Anterior cingulate cortex (tissue), 58 donors: ENCODE results near the gene SMTNL2.

Experiments used
- DNase-seq, 58 donors: peaks; one replicate each; lab custom pipeline; 2025; lab: John Stamatoyannopoulos, UW

SMTNL2 gene

DNA sequence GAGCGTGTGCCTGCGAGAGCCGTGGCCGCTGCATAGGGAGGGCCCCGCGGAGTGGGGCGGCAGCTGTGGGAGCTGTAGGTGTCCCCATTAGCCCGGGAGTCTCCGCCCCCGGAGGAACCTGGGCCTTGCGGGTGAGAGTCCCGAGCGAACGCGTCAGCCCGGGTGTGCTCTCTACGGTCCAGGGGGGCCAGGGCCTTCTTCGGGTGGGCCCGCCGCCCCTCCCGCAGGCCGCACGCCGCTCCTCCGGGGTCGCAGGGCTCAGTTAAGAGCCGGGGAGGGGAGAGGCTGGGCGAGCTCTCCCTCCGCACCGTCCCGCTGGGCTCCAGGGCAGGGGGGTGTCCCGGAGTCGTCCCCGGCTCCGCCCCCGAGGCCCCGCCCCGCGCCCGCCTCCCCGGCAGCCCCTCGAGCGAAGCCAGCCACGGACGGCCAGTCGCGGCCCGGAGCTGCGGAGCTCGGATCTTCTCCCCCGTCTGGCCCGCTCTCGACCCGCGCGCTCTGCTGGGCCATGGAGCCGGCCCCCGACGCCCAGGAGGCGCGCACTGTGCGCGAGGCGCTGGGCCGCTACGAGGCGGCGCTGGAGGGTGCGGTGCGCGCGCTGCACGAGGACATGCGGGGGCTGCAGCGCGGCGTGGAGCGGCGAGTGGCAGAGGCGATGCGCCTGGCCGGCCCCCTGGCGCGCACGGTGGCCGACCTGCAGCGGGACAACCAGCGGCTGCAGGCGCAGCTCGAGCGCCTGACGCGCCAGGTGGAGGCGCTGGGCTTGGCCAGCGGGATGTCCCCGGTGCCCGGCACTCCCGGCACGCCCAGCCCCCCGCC is at the start of gene SMTNL2:
SMTNL2 (plus strand) TSS at position 429 of the 816 bp plus-strand sequence; CDS start at position 506, 77 bp downstream.
- no peak for DNase-seq

DNA sequence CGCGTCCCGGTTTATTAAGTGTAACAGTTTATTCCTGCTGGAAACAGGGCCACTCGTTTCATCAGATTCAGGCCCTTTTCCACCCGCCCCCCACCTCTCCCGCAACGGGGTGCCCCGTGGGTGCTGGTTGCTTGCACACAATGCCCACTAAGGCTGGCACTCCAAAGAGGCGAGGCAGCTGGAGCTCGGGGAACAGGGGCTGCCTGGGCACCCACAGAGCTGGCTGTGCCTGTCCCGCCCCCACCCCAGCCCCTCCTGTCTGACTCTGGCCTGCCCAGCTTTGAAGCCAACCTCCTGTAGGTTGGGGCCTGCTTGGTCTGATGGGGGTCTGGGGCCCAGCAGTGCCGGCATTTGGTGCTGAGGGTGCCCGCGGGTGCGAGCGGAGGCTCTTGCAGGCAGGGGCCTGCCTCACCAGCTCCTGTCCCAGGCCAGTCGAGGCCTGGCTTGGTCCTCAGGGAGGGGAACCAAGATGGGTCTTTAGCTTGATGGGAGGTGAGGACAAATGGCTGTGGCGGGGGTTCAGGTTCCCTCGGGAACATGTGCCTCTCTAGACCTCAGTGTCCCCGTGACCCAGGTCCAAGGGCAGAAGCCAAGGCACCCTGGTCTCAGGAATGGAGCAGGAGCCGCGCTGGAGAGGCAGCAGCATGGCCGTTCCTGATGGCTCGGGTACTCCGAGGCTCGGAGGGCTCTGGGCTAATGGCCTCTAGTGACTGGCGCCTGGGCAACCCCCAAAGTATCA is 49.2 kb upstream of the SMTNL2 start:
- DNase-seq, result peak in 18 of 58 donors; percentile 8 to 71 (median 50)

DNA sequence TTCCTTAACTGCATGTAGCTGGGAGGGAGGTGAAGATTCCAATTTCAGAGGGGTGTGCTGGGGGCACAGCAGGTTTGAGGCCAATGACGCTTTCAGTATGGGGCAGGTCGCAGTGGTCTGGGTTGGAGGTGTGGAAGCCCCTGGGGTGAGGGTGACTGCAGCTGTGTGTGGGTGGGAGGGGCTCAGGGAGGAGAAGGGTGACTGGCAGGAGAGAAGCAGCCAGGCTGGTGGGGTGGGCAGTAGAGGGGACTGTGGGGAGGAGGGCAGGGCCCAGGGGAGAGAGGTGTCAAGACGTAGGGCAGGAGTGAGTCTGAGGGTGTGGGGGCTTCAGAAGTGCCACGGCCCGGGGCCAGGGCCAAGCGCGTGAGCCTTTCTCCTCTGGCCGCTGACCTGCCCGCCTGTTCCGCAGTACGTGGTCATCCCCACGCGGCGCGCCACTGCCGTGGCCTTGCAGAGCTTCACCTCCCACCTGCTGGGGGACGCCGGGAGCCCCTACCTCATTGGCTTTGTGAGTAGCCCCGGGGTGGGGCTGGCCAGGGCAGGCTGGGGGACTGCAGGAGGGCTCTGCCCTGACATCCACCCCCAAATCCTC is 48.6 kb upstream of the SMTNL2 start:
- DNase-seq, result no peak

DNA sequence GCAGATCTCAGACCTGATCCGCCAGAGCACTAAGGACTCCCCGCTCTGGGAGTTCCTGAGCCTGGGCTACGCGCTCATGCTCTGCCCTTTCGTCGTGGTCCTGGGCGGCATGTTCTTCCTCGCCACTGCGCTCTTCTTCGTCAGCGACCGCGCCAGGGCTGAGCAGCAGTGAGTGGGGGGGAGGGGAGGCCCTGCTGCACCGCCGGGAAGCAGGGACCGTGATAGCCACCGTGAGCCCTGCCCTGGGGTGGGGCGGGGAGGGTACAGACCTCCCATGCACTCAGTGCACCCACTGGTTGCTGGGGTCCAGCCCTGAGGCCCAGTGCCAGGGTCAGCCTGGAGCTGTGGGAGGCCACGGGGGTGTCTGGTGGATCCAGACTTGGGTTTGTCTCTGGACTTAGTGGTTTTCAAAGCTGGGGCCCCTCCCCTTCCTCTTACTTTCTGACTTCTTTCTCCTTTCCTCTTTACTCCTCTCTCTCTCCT is 48.0 kb upstream of the SMTNL2 start:
- DNase-seq, result peak in 12 of 58 donors; percentile 21 to 66 (median 35)

DNA sequence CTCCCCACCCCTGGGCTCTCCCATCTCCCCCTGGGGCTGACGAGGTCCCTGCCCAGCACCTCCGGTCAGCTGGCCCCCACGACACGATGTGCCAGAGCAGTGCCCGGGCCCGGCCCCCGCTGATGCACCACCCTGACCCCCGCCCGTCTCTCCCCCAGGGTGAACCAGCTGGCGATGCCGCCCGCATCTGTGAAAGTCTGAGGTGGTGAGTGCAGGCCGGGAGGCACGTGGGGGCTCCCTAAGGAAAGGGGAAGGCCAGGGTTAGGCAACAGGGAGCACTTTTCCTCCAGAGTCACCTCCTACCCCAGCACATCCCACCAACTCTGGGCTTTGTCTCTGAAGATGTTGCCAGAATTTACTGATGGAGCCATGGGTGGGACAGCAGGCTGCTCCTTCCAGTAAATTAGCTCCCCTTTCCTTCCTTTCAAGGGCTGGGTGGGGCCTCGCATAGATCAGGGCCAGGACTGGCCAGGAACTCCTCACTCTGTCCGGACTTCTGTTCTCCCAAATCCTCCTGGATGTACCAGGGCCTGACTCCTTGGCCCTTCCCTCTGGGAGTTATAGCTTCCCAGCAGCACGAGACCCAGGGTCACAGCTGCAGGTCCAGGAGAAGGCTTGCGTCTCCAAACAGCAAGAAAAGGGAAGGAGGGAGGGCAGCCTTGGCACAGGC is 47.5 kb upstream of the SMTNL2 start:
- peak in 8 of 58 donors; percentile 13 to 66 (median 53) for DNase-seq

DNA sequence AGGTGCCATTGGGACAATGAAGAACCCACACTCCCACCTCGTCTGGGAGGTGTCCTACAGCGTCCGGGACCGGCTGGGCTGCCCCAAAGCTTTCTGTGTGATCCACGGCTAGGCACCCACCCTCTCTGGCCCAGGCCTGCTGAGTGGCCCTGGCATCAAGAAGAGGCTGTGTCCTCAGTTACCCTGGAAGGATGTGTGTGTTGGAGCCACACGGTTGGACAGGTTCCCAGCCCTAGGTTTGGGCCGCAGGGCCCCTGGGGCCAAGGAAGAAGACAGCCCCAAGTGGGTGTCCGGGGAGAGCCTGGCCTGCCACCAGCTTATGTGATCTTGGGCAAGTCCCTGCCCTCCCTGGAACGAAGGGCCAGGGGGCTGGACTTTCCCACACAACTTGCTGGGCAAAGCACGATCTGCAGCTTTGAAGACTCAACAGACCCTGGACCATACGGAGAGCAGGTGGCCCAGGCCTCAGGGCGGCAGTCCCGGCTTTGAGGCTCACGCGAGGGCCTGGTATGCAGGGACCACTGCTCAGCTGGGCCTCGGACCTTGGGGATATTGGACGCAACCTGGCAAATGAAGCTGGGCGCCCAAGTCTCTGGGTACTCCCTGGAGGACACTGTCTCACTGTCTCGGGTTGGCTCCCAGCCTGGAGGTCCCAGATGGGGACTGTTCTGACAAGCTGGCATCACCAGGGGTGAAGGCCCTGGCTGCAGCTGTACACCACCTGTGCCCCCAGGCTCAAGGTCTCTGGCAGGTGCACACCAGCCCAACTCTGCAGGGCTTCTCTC is 46.7 kb upstream of the SMTNL2 start:
- peak in 50 of 58 donors; percentile 22 to 88 (median 60) for DNase-seq

DNA sequence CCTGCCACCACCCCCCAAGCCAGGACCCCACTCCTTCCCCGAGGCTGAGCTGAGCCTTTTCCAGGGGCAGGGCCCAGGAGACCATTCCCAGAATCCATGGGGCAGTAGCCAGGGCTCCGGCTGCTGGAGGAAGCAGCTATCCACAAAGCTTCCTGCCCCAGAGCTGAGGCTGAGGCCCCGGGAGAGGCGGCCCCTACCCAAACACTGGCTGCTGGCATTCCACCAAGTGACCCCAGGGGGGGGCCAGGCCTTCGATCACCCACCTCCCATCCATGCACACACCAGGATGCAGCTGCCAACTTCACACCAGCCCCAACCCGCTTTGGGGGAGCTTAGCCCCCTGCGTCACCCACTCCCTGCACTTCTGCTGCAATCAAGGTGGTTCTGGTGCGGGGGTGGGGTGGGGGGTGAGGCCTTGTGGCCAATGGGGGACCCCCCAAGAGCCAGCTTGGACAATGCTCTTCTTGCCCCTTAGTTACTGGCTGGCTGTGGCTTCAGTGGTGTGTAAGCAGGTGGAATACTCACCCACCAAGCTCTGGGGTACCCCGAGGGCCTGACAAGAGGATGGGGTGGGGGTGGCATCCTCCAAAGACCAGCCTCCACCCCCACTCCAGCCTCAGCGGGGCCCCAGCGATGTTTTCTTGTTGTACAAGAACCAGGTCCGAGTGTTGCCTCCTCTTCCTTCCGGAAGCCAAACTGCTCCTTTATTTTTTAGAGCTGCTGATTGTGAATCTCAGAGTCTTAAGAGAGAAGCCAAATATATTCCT is 45.9 kb upstream of the SMTNL2 start:
- no peak for DNase-seq

DNA sequence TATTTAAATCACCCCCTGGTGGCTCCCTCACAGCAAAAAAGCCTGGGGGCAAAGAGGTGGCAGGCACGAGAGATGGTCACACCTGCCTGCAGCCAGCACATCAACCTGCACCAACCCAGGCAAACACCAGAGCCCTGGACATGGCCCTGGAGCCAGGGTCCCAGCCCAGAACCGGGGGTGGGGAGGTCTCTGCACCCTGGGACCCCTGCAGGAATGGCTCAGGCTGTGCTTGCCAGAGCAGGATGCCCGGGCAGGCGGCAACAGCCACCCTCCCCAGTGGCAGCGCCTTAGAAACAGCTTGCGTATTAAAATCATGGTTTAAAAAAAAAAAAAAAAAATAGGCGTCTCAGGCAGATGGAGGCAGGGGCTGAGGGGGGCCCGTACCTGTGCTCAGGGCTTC is 45.3 kb upstream of the SMTNL2 start:
- no peak for DNase-seq

DNA sequence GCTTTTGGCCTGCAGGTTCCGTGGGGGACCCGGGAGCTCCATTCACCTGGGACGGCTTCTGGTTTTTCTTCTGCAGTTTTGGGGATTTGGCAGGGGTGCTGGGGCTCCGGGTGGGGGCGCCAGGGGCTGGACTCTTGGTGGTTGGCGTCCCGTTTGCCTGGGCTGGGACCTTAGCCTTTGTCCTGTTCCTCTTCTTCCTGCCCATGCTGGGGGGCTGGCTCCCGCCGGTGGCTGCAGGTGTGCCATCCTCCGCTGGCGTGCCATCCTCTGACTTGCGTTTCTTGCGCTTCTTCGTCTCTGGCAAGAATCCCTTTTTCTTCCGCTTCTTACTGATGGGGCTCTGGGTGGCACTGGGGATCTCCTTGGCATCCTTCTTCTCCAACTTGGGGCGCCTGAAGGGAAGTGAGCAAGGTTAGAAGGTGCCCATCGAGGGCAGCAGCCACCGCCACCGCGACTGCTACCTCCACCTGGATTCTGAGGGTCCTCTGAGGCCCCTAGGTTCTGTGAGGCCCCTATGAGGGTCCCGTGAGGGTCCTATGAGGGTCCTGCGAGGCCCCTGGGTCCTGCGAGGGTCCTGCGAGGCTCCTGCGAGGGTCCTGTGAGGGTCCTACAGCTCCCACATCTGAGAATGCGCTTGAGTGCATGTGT is 44.6 kb upstream of the SMTNL2 start:
- DNase-seq, result no peak

DNA sequence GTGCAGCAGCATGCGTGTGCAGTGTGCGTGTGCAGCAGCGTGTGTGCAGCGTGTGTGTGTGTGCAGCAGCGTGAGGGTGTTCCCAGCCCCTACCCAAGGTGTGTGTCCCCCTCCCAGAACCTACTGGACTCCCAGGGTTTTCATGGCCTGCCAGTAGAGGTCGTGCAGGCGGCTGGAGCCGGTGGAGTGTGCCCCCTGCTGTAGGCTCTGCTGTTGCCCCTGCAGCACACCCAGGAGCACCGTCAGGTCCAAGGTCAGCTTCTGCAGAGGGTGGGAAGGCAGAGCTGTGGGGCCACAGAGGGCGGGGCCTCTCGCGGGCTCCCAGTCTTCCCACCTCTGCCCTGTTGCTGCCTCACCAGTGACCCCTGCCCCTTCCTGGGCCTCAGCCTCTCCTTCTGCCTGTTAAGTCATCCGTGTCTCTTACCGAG is 44.1 kb upstream of the SMTNL2 start:
- DNase-seq, result peak in 3 of 58 donors; percentile 6 to 22 (median 15)

DNA sequence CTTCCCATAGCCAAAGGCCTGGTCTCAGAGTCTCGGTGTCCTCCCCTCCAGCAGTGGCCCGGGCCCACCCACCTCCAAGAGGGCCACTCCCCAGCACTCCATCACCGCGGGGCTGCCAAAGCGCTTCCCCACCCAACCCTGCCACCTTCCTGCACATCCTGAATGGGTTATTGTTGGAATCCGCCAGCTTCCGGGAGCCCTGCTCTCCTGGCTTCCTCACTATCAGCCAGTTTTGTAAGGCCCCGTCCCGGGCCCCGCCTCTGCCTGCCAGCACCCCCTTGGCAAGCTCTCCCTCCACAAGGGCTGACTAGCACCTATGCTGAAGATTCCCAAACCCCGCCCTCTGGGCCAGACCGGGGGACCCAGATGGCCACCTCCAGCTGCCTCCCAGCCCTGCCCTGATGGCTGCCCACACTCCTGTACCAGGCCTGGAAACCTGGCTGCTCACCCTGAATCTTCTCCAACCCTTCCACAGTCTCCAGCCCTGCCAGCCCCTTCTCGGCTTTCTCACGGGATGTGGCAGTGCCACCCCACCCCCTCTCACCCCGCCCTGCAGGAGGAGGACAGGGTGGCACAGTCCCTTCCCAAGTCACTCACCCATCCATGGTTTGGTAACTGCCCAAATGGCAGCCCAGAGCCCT is 43.5 kb upstream of the SMTNL2 start:
- DNase-seq, result no peak

DNA sequence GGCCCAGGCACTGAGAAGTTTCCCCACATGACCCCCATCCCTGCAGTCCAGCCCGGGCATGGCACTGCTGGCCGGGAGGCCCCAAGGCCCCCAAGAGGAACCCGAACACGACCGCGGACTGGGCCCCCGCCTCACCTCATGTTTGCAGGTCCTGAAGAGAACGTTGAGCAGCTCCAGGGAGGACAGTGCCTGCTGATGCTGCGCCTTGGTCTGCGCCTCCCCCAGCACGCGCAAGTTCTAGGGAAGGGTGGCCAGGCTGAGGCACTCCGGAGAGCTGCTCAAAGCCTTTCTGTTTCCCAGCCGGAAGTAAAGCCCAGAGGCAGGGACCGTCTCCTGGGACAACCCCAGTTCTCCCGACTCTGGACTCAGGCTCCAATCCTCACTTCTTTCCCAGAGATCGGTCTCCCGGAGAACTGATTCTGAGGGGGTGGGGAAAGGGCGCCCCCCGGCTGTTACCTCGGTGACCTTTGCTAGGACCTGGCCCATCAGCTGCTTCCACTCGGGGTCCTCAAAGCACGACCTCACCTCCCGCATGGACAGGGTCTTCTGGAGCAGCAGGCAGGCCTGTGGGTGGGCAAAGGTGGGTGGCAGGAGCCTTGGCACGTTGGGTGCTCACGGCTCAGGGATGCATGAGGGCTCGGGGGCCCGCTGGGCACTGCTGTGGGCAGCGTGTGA is 42.9 kb upstream of the SMTNL2 start:
- peak in 5 of 58 donors; percentile 19 to 36 (median 24) for DNase-seq

DNA sequence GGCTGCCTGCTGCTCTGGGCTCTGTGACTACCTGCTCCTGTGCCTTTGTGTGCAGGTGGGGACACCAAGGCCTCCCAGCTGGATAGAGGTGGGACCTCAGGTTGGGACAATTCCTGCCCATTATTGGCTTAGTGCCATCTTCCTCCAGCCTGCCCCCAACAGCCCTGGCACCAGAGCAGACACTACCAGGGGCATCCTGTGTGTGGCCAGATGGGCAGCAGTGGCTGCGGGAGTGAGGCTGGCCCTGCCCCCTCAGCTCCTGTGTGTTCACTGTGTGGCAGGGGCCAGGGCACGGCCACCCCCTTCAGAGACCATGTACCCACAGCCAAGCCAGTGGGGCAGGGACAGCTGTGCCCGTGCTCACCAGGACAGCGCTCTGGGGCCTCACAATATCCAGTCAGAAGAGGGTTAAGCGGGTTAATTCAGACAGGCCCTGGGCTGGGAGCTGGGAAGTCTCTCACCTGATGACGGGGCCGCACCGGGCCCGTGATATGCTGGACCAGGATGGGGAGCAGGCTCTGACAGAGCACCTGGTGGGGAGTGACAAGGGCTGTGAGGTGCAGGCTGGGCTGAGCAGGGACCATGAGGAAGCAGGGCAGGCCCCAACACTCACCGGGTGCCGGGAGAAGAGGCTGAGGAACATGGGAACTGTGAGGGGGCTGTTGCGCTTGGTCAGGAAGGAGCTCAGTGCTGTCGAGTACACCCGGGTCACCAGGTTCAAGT is 42.2 kb upstream of the SMTNL2 start:
- no peak for DNase-seq

DNA sequence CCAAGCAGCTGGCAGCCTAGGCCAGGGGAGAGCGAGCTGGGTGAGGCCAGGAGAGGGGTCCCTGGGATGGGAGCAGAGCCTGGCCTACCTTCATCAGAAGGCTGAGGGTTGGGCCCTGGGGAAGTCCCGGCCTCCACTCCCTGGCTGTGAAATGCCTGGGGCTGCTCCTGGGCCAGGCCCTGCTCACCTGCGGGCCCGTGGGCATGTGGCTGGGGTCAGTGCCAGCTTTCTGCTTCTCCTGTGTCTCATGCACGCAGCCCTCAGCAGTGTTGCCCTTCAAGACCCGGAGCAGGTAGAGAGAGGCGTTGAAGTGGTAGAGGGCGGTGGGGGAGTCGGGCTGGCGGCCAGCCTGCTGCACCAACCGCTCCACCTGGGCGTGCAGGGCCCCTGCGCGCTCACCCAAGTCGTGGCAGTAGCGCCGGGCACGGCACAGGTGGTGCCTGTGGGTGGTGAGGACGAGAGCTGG is 41.6 kb upstream of the SMTNL2 start:
- DNase-seq, result no peak

DNA sequence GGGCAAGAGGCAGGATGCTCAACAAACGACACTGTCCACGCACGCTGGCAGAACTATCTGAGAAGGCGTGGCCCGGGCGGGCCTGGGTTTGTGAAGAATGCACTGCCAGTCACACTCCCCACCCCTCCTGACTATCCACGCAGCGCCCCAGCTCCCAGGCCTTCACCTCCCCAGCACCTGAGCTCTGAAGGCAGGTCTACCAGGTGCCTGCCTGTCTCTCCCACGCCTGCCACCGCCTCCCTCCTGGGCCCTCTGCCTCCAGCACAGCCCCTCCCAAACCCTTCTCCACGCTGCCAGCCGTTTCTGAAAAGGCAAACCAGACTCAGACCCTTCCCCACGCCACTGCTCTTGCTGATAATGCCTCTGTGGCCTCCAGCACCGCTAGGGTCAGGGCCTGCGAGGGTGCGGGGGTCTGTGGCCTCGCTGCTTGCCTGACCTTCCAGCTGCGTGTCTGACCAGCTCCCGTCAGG is 40.7 kb upstream of the SMTNL2 start:
- DNase-seq, result peak in 2 of 58 donors; percentile 13 to 53
